Panc1 (cell line): Measurements from ENCODE around the gene POLRMT. TPM values are rescaled to one million over a fixed set of nuclear protein-coding genes. Genes with fewer than 3 reads are reported as not detected.

Experiments
- ATAC-seq: fragments of 200-7000 bp; cut with Tn5 transposase; 2 replicates; pipeline ENCODE4 v1.9.1; 2020; ENCODE audit warnings: mild to moderate bottlenecking, moderate library complexity
- BruUV-seq: library from RNA; stranded (reverse); fragments of 400-500 nt; replicated peaks from 2 replicates; lab custom pipeline; 2021; lab: Mats Ljungman, UMichigan
- CTCF ChIA-PET: fragments of 300-600 bp; sonication (Branson Sonifier 250); formaldehyde crosslinking; loops from one replicate; lab custom pipeline; 2022; ENCODE audit warnings: antibody characterized with exemption; lab: Charles Lee
- POLR2A ChIA-PET: fragments of 300-600 bp; sonication (Branson Sonifier 250); formaldehyde crosslinking; loops from one replicate; lab custom pipeline; 2022; ENCODE audit warnings: antibody characterized with exemption; lab: Charles Lee
- DNase-seq: peaks from one replicate; pipeline ENCODE4 v3.0.0-alpha.2; 2010; ENCODE audit warnings: low read depth, low spot score
- H3K27ac ChIP-seq: 2 replicates; pipeline ENCODE4 v1.5.1; 2011; ENCODE audit warnings: mild to moderate bottlenecking, low read length, inconsistent platforms
- H3K27me3 ChIP-seq: fragments of 200-500 bp; sonication (Bioruptor generic); 2 replicates; pipeline ENCODE4 v1.6.0; 2014; ENCODE audit warnings: low read length, inconsistent platforms; ENCODE audit not compliant: control insufficient read depth, insufficient read depth
- H3K36me3 ChIP-seq: fragments of 200-500 bp; sonication (Bioruptor generic); 2 replicates; pipeline ENCODE4 v1.5.1; 2014; ENCODE audit warnings: inconsistent platforms, mild to moderate bottlenecking, low read length, moderate library complexity; ENCODE audit not compliant: control insufficient read depth, insufficient read depth
- H3K4me1 ChIP-seq: 2 replicates; pipeline ENCODE4 v1.5.1; 2011; ENCODE audit warnings: inconsistent platforms, mild to moderate bottlenecking, low read length, moderate library complexity; ENCODE audit not compliant: control insufficient read depth, insufficient read depth
- H3K4me3 ChIP-seq, 2 experiments: 2 replicates each; pipeline ENCODE4 v1.5.1; 2011 to 2012; ENCODE audit warnings: low read depth in 2 of 2, low read length in 2 of 2, mild to moderate bottlenecking in 2 of 2, inconsistent platforms in 1 of 2, moderate library complexity in 1 of 2
- H3K9me3 ChIP-seq: fragments of 200-500 bp; sonication (Bioruptor generic); 2 replicates; pipeline ENCODE4 v1.5.1; 2014; ENCODE audit warnings: low read depth, mild to moderate bottlenecking, inconsistent platforms, low read length, moderate library complexity; ENCODE audit not compliant: control insufficient read depth, insufficient read depth
- POLR2AphosphoS5 ChIP-seq: IDR thresholded peaks from 2 replicates; pipeline ENCODE4 v1.6.1; 2012; ENCODE audit warnings: mild to moderate bottlenecking, low read depth, low read length, moderate library complexity
- SIN3A ChIP-seq: IDR thresholded peaks from 2 replicates; pipeline ENCODE4 v1.6.1; 2012; ENCODE audit warnings: low read depth, mild to moderate bottlenecking, low read length, moderate library complexity, borderline replicate concordance; ENCODE audit not compliant: insufficient read depth
- TCF7L2 ChIP-seq: IDR thresholded peaks from 2 replicates; pipeline ENCODE4 v1.6.1; 2011; ENCODE audit warnings: mild to moderate bottlenecking, low read depth, low read length, inconsistent platforms
- in situ Hi-C: cut with HindIII; loops from 2 replicates; pipeline ENCODE4 v1.10.0; 2016; ENCODE audit warnings: low sequenced_read_pairs, low pct_unique_long_range_greater_than_20kb
- intact Hi-C: fragments of 100-400 bp; cut with micrococcal nuclease; formaldehyde crosslinking; loops from one replicate; pipeline ENCODE4 v1.10.0; 2022; ENCODE audit not compliant: unreplicated experiment
- total RNA-seq: library from RNA; stranded (reverse); gene quantifications from one replicate; pipeline ENCODE4 v1.2.1, GENCODE V29; 2021; ENCODE audit not compliant: unreplicated experiment
- TF ChIP-seq, protein P1 (sequence below): fragments of 450-650 bp; IDR thresholded peaks from 2 replicates; pipeline ENCODE4 v1.5.1; 2017; ENCODE audit warnings: mild to moderate bottlenecking
- TF ChIP-seq, protein P2 (sequence below), 2 experiments: IDR thresholded peaks; 2 replicates each; pipeline ENCODE4 v1.6.1; 2011 to 2012; ENCODE audit warnings: low read depth in 2 of 2, control low read depth in 1 of 2, low read length in 1 of 2, mild to moderate bottlenecking in 1 of 2, moderate library complexity in 1 of 2; ENCODE audit not compliant: insufficient read depth in 1 of 2

Gene POLRMT
- total RNA-seq, 1 experiment from 2014 or later: 56.0 TPM

DNA sequence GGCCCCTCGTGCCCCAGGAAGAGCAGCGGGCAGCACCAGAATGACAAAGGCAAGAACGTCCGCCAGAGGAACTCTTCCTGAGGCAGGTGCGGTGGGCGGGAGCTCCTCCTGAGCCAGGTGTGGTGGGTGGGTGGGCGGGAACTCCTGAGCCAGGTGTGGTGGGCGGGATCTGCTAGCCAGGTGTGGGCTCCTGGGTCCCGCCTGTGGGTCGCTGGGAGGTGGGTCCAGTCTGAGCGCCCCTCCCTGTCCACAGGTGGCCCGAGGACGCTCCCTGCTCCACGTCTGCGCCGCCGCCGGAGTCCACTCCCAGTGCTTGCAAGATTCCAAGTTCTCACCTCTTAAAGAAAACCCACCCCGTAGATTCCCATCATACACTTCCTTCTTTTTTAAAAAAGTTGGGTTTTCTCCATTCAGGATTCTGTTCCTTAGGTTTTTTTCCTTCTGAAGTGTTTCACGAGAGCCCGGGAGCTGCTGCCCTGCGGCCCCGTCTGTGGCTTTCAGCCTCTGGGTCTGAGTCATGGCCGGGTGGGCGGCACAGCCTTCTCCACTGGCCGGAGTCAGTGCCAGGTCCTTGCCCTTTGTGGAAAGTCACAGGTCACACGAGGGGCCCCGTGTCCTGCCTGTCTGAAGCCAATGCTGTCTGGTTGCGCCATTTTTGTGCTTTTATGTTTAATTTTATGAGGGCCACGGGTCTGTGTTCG is 50.7 kb downstream of the POLRMT start:
- Histone ChIP-seq H3K4me3 (no peak overlapping the region), H3K27me3 (no peaks in the 10 kb centered on the region), H3K9me3 (no peaks in the 10 kb centered on the region), H3K27ac (no peak overlapping the region), H3K4me1 (peaks cover 28% of the 10 kb centered on the region), H3K36me3 (peaks cover 5% of the 10 kb centered on the region; the same call in 1 of the 2 replicates)
- CTCF ChIA-PET: interaction anchor here (0.7 kb wide), 1 partner anchor 35 kb away, joined by 4 read pairs; no protein-coding TSS in a partner anchor
- TSS peak; percentile 99 for BruUV-seq
- DNase-seq: no peak
- no peak for ATAC-seq
- in situ Hi-C loops: no loop called here
- POLR2A ChIA-PET: no interaction called here
- TF ChIP-seq SIN3A (no peak), TCF7L2 (no peak), POLR2AphosphoS5 (no peak)
- TF ChIP-seq, protein P1, sequence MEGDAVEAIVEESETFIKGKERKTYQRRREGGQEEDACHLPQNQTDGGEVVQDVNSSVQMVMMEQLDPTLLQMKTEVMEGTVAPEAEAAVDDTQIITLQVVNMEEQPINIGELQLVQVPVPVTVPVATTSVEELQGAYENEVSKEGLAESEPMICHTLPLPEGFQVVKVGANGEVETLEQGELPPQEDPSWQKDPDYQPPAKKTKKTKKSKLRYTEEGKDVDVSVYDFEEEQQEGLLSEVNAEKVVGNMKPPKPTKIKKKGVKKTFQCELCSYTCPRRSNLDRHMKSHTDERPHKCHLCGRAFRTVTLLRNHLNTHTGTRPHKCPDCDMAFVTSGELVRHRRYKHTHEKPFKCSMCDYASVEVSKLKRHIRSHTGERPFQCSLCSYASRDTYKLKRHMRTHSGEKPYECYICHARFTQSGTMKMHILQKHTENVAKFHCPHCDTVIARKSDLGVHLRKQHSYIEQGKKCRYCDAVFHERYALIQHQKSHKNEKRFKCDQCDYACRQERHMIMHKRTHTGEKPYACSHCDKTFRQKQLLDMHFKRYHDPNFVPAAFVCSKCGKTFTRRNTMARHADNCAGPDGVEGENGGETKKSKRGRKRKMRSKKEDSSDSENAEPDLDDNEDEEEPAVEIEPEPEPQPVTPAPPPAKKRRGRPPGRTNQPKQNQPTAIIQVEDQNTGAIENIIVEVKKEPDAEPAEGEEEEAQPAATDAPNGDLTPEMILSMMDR: no peak
- TF ChIP-seq, protein P2, sequence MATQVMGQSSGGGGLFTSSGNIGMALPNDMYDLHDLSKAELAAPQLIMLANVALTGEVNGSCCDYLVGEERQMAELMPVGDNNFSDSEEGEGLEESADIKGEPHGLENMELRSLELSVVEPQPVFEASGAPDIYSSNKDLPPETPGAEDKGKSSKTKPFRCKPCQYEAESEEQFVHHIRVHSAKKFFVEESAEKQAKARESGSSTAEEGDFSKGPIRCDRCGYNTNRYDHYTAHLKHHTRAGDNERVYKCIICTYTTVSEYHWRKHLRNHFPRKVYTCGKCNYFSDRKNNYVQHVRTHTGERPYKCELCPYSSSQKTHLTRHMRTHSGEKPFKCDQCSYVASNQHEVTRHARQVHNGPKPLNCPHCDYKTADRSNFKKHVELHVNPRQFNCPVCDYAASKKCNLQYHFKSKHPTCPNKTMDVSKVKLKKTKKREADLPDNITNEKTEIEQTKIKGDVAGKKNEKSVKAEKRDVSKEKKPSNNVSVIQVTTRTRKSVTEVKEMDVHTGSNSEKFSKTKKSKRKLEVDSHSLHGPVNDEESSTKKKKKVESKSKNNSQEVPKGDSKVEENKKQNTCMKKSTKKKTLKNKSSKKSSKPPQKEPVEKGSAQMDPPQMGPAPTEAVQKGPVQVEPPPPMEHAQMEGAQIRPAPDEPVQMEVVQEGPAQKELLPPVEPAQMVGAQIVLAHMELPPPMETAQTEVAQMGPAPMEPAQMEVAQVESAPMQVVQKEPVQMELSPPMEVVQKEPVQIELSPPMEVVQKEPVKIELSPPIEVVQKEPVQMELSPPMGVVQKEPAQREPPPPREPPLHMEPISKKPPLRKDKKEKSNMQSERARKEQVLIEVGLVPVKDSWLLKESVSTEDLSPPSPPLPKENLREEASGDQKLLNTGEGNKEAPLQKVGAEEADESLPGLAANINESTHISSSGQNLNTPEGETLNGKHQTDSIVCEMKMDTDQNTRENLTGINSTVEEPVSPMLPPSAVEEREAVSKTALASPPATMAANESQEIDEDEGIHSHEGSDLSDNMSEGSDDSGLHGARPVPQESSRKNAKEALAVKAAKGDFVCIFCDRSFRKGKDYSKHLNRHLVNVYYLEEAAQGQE (IDR thresholded peaks at IDR 0.05; ENCODE audit: insufficient read depth in 1 of 2, low read depth in 2 of 2, low read length in 1 of 2): no peak
- intact Hi-C loops: no loop called here

DNA sequence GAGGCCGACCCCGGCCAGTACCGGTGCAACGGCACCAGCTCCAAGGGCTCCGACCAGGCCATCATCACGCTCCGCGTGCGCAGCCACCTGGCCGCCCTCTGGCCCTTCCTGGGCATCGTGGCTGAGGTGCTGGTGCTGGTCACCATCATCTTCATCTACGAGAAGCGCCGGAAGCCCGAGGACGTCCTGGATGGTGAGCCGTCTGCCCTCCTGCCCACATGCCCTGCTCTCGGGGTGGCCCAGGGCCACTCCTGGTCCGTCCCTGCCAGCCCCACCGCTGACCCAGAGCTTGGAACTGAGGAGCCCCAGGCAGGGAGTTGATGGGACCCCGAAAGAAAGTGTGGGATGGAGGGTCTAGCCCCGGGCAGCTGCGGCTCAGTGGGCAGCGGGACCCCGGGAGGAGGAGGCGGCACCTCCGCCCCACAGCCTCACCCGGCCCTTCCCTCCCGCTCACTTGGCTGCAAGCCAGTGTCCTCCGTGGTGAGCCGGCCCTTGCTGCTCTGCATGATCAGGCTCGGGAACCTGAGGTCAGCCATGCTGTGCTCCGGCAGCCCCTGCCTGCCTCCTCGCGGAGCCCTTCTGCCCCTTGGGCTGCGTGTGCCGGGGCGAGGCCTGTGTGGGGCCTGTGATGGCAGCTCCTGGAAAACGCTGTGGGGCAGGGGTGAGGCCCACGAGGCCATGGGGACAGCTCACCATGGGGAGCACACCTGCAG is 51.8 kb downstream of the POLRMT start:
- Histone ChIP-seq H3K4me3 (no peak overlapping the region), H3K36me3 (peaks cover 5% of the 10 kb centered on the region; the same call in 1 of the 2 replicates), H3K9me3 (no peaks in the 10 kb centered on the region), H3K27me3 (no peaks in the 10 kb centered on the region), H3K27ac (no peak overlapping the region), H3K4me1 (peaks cover 30% of the 10 kb centered on the region)
- TF ChIP-seq, protein P1: no peak
- TF ChIP-seq, protein P2 (IDR thresholded peaks at IDR 0.05; ENCODE audit: insufficient read depth in 1 of 2, low read depth in 2 of 2, low read length in 1 of 2): no peak
- no peak for TF ChIP-seq TCF7L2
- TF ChIP-seq SIN3A: no peak
- TF ChIP-seq POLR2AphosphoS5: no peak
- in situ Hi-C loops: no loop called here
- ChIA-PET CTCF (interaction anchor here (0.7 kb wide), 1 partner anchor 34 kb away, joined by 4 read pairs; no protein-coding TSS in a partner anchor), POLR2A (no interaction called here)
- DNase-seq: no peak
- no TSS peak for BruUV-seq
- no peak for ATAC-seq
- intact Hi-C loops: no loop called here
